ENCODE measurements around the gene UBE4B. TPM values are rescaled to one million over a fixed set of nuclear protein-coding genes. Genes with fewer than 3 reads are reported as not detected.
"Not testable (repeated sequence)": the region's sequence is repeated elsewhere in the genome, so short reads cannot be mapped to it uniquely, and the experiment has no call there.

Gene UBE4B
- total RNA-seq, 1 donor: 73.1 TPM

DNA sequence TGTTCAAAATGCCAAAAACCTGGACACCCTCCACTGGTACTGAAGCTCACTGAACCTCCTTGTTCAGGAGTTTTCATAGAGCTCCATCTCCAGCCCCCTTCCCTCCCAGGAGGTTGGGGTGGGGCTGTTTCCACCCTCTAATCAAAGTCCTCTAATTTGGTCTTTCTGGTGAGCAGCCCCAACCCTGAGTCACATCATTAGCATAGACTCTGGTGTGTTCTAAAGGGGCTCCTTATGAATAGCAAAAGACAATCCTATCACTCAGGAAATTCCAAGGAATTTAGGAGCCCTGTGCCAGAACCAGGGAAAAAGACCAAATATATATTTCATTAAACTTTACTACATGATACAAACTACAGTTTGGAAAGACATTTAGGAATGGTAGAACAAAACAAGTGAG, 13.2 kb upstream of the UBE4B start:
- DNase-seq (ENCODE audit: insufficient read length, low spot score, missing footprints): no peak
- H3K4me3 ChIP-seq (ENCODE audit: insufficient read depth, low read length): no peak overlapping the region
- H3K27me3 ChIP-seq (ENCODE audit: insufficient read depth, low read length): no peaks in the 10 kb centered on the region

DNA sequence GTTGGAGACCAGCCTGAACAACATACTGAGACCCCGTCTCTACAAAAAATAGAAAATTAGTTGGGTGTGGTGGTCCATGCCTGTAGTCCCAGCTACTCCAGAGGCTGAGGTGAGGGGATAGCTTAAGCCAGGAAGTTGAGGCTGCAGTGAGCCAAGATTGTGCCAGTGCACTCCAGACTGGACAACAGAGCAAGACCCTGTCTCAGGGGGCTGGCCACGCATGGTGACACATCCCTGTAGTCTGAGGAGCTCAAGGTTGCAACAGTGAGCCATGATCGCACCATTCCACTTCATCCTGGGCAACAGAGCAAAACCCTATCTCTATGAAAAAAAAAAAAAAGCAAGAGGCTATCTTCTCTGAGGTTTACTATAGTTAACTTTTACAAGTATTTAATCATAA, 12.7 kb upstream of the UBE4B start:
- no peak for TF ChIP-seq CTCF (IDR thresholded peaks at IDR 0.05; ENCODE audit: extremely low read depth, low read depth, low read length)
- Histone ChIP-seq H3K27me3 (ENCODE audit: insufficient read depth, low read length) (no peaks in the 10 kb centered on the region), H3K27ac (ENCODE audit: low read depth, low read length) (no peak overlapping the region), H3K36me3 (ENCODE audit: insufficient read depth, low read length) (no peaks in the 10 kb centered on the region), H3K9me3 (ENCODE audit: low read depth, low read length) (no peaks in the 10 kb centered on the region), H2AFZ (ENCODE audit: low read length) (no peak overlapping the region), H3K4me1 (ENCODE audit: insufficient read depth, low read length) (peaks cover 8% of the 10 kb centered on the region), H3K4me3 (ENCODE audit: insufficient read depth, low read length) (no peak overlapping the region), H3K79me2 (ENCODE audit: insufficient read depth, low read length) (no peaks in the 10 kb centered on the region), H4K20me1 (ENCODE audit: insufficient read depth, low read length) (no peaks in the 10 kb centered on the region), H3K4me2 (ENCODE audit: insufficient read depth, low read length) (no peak overlapping the region)
- no peak for DNase-seq (ENCODE audit: insufficient read length, low spot score, missing footprints)

More for the DNA sequence above, 13.2 kb upstream of the UBE4B start:
- H3K4me2 ChIP-seq (ENCODE audit: insufficient read depth, low read length): no peak overlapping the region
- no peaks in the 10 kb centered on the region for H4K20me1 ChIP-seq (ENCODE audit: insufficient read depth, low read length)
- no peaks in the 10 kb centered on the region for H3K36me3 ChIP-seq (ENCODE audit: insufficient read depth, low read length)
- H3K79me2 ChIP-seq (ENCODE audit: insufficient read depth, low read length): no peaks in the 10 kb centered on the region
- TF ChIP-seq CTCF (IDR thresholded peaks at IDR 0.05; ENCODE audit: extremely low read depth, low read depth, low read length): no peak
- no peaks in the 10 kb centered on the region for H3K9me3 ChIP-seq (ENCODE audit: low read depth, low read length)
- no peak overlapping the region for H3K27ac ChIP-seq (ENCODE audit: low read depth, low read length)
- no peak overlapping the region for H2AFZ ChIP-seq (ENCODE audit: low read length)
- peaks cover 8% of the 10 kb centered on the region for H3K4me1 ChIP-seq (ENCODE audit: insufficient read depth, low read length)

DNA sequence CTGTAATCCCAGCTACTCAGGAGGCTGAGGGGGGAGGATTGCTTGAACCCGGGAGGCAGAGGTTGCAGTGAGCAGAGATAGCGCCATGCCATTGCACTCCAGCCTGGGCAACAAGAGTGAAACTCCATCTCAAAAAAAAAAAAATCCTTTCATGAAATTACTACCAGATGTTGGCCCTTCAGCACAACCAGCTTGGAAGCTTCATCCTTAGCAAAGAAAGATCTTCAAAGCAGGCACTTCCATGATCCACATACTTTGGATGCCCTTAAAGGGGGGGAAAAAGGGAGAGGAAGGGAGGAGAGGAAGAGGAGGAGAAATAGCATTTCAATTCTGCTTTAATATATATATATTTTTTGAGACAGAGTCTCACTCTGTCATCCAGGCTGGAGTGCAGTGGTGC, 12.1 kb upstream of the UBE4B start:
- H3K4me2 ChIP-seq (ENCODE audit: insufficient read depth, low read length); DNase-seq (ENCODE audit: insufficient read length, low spot score, missing footprints): not testable (repeated sequence)
- peak overlapping the region; percentile 9 for H2AFZ ChIP-seq (ENCODE audit: low read length)

DNA sequence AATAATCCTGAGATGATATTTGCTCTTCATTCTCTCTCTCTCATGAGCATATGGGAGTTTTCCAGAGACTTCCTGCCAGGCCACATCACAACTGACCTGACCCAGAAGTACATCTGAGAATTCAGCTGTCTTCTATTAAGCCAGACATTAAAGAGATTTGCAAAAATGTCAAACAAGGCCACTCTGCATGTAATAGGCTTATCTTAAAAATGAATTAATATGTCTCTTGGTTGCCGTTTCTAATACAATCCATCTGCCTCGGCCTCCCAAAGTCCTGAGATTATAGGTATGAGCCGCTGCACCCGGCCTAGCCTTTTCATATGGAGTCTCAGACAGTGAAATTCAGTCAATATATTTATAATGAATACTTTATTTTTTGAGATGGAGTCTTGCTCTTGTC, 10.8 kb upstream of the UBE4B start:
- not testable (repeated sequence) for H3K27me3 ChIP-seq (ENCODE audit: insufficient read depth, low read length); H3K9me3 ChIP-seq (ENCODE audit: low read depth, low read length); H3K4me2 ChIP-seq (ENCODE audit: insufficient read depth, low read length); H3K4me1 ChIP-seq (ENCODE audit: insufficient read depth, low read length); H2AFZ ChIP-seq (ENCODE audit: low read length); H3K79me2 ChIP-seq (ENCODE audit: insufficient read depth, low read length); H4K20me1 ChIP-seq (ENCODE audit: insufficient read depth, low read length); H3K4me3 ChIP-seq (ENCODE audit: insufficient read depth, low read length); H3K27ac ChIP-seq (ENCODE audit: low read depth, low read length); DNase-seq (ENCODE audit: insufficient read length, low spot score, missing footprints); H3K36me3 ChIP-seq (ENCODE audit: insufficient read depth, low read length)

More for the DNA sequence above, 12.1 kb upstream of the UBE4B start:
- not testable (repeated sequence) for H3K9me3 ChIP-seq (ENCODE audit: low read depth, low read length); H3K27me3 ChIP-seq (ENCODE audit: insufficient read depth, low read length); H4K20me1 ChIP-seq (ENCODE audit: insufficient read depth, low read length); H3K36me3 ChIP-seq (ENCODE audit: insufficient read depth, low read length); H3K79me2 ChIP-seq (ENCODE audit: insufficient read depth, low read length); H3K4me3 ChIP-seq (ENCODE audit: insufficient read depth, low read length); H3K27ac ChIP-seq (ENCODE audit: low read depth, low read length); H3K4me1 ChIP-seq (ENCODE audit: insufficient read depth, low read length)

- TF ChIP-seq CTCF (IDR thresholded peaks at IDR 0.05; ENCODE audit: extremely low read depth, low read depth, low read length): no peak
- no peaks in the 10 kb centered on the region for H3K9me3 ChIP-seq (ENCODE audit: low read depth, low read length)
- H3K27ac ChIP-seq (ENCODE audit: low read depth, low read length): no peak overlapping the region
Observed at GRCh38 chr1:10022656-10023055, 10.1 kb upstream of the UBE4B start.

More at GRCh38 chr1:10022656-10023055, 10.1 kb upstream of the UBE4B start:
- no peak for DNase-seq (ENCODE audit: insufficient read length, low spot score, missing footprints)
- H2AFZ ChIP-seq (ENCODE audit: low read length): no peak overlapping the region
- no peaks in the 10 kb centered on the region for H3K4me1 ChIP-seq (ENCODE audit: insufficient read depth, low read length)
- H3K27me3 ChIP-seq (ENCODE audit: insufficient read depth, low read length): no peaks in the 10 kb centered on the region
- H3K36me3 ChIP-seq (ENCODE audit: insufficient read depth, low read length): no peaks in the 10 kb centered on the region
- no peak overlapping the region for H3K4me2 ChIP-seq (ENCODE audit: insufficient read depth, low read length)
- no peak overlapping the region for H3K4me3 ChIP-seq (ENCODE audit: insufficient read depth, low read length)
- H4K20me1 ChIP-seq (ENCODE audit: insufficient read depth, low read length): no peaks in the 10 kb centered on the region
- H3K79me2 ChIP-seq (ENCODE audit: insufficient read depth, low read length): no peaks in the 10 kb centered on the region

Measured in osteoblast (primary cell).